BJ (cell line): ENCODE measurements around the gene LIMK2. TPM values are rescaled to one million over a fixed set of nuclear protein-coding genes. Genes with fewer than 3 reads are reported as not detected.

Source experiments
- polyA plus RNA-seq: library from polyadenylated mRNA; depleted of rRNA; stranded (reverse); fragments of >200 nt; gene quantifications from 2 replicates; pipeline ENCODE4 v1.2.3, GENCODE V29; 2011; rRNA removed
- small RNA-seq: library from RNA; depleted of rRNA; stranded (forward); fragments of <200 nt; gene quantifications from one replicate; pipeline ENCODE3, GENCODE V24; 2012; ENCODE audit warnings: low replicate concordance, low read depth; ENCODE audit not compliant: insufficient read length

LIMK2 gene
- polyA plus RNA-seq, 1 experiment = 5.5 TPM

Small RNA genes lying within 50 kb of the gene (small RNA-seq; reads per million reads assigned to genes)
- not detected for gene RF00019
- gene RNA5SP496 = not detected
- not detected for gene RNU6-1128P

Other genes with a start within 250 kb of the LIMK2 start
- 9.0 and 9.6 TPM in 2 replicates for gene MORC2, start 243.5 kb upstream of the LIMK2 start, polyA plus RNA-seq
- 63.7 and 105 TPM in 2 replicates for gene TUG1, start 243.0 kb upstream of the LIMK2 start, polyA plus RNA-seq
- 16.9 and 45.7 TPM in 2 replicates for gene SMTN, start 131.0 kb upstream of the LIMK2 start, polyA plus RNA-seq
- gene SELENOM, start 104.7 kb upstream of the LIMK2 start, polyA plus RNA-seq = 215 and 292 TPM in 2 replicates
- 1.1 and 1.5 TPM in 2 replicates for gene INPP5J, start 89.3 kb upstream of the LIMK2 start, polyA plus RNA-seq
- 0.04 TPM in 1 of 2 replicates, not detected in the other for gene PLA2G3, start 71.8 kb upstream of the LIMK2 start, polyA plus RNA-seq
- gene RNF185, start 52.1 kb upstream of the LIMK2 start, polyA plus RNA-seq = 50.7 and 58.5 TPM in 2 replicates
- gene PIK3IP1, start 80.2 kb downstream of the LIMK2 start, polyA plus RNA-seq = 8.2 and 11.8 TPM in 2 replicates
- 6.2 and 10.1 TPM in 2 replicates for gene PATZ1, start 134.0 kb downstream of the LIMK2 start, polyA plus RNA-seq
- 70.8 and 100 TPM in 2 replicates for gene DRG1, start 187.3 kb downstream of the LIMK2 start, polyA plus RNA-seq